Hepatocyte (in vitro differentiated cells): ENCODE measurements around the gene PTPRN2. TPM values are rescaled to one million over a fixed set of nuclear protein-coding genes. Genes with fewer than 3 reads are reported as not detected.

Experiments used
- DNase-seq: peaks from one replicate; pipeline ENCODE4 v3.0.0-alpha.2; 2016; ENCODE audit warnings: low spot score
- H2AFZ ChIP-seq: fragments of 200-600 bp; sonication (generic); 2 replicates; pipeline ENCODE4 v1.6.0; 2016; ENCODE audit warnings: antibody characterized with exemption, mild to moderate bottlenecking
- H3K27ac ChIP-seq: fragments of 200-600 bp; sonication (generic); 2 replicates; pipeline ENCODE4 v1.5.1; 2016; ENCODE audit warnings: mild to moderate bottlenecking
- H3K27me3 ChIP-seq: fragments of 200-600 bp; sonication (generic); 2 replicates; pipeline ENCODE4 v1.6.1; 2016
- H3K36me3 ChIP-seq: fragments of 200-600 bp; sonication (generic); replicated peaks from 2 replicates; pipeline ENCODE4 v1.5.1; 2016; ENCODE audit warnings: low read depth; ENCODE audit not compliant: insufficient read depth
- H3K4me1 ChIP-seq: fragments of 200-600 bp; sonication (generic); 2 replicates; pipeline ENCODE4 v1.5.1; 2016; ENCODE audit warnings: mild to moderate bottlenecking, moderate library complexity; ENCODE audit not compliant: insufficient read depth
- H3K4me2 ChIP-seq: fragments of 200-600 bp; sonication (generic); 2 replicates; pipeline ENCODE4 v1.6.0; 2016
- H3K4me3 ChIP-seq: fragments of 200-600 bp; sonication (generic); 2 replicates; pipeline ENCODE4 v1.5.1; 2016; ENCODE audit warnings: mild to moderate bottlenecking
- H3K79me2 ChIP-seq: fragments of 200-600 bp; sonication (generic); 2 replicates; pipeline ENCODE4 v1.6.0; 2017; ENCODE audit warnings: mild to moderate bottlenecking
- H3K9me2 ChIP-seq: fragments of 200-600 bp; sonication (generic); replicated peaks from 2 replicates; pipeline ENCODE4 v1.6.0; 2017; ENCODE audit warnings: mild to moderate bottlenecking; ENCODE audit not compliant: insufficient read depth
- H3K9me3 ChIP-seq: fragments of 200-600 bp; sonication (generic); 2 replicates; pipeline ENCODE4 v1.5.1; 2016; ENCODE audit warnings: low read depth, mild to moderate bottlenecking
- H4K20me1 ChIP-seq: fragments of 200-600 bp; sonication (generic); 2 replicates; pipeline ENCODE4 v1.6.0; 2016; ENCODE audit warnings: mild to moderate bottlenecking; ENCODE audit not compliant: insufficient read depth, poor library complexity, severe bottlenecking
- EZH2 ChIP-seq: fragments of 200-600 bp; sonication (generic); IDR thresholded peaks from 2 replicates; pipeline ENCODE4 v1.6.1; 2016; ENCODE audit warnings: antibody characterized with exemption, mild to moderate bottlenecking, borderline replicate concordance
- EZH2phosphoT487 ChIP-seq: fragments of 200-600 bp; sonication (generic); IDR thresholded peaks from one replicate; pipeline ENCODE4 v1.6.1; 2018; ENCODE audit warnings: antibody characterized with exemption, mild to moderate bottlenecking, low read depth, moderate library complexity; ENCODE audit not compliant: unreplicated experiment, severe bottlenecking
- WGBS: methylation state at CpG from one replicate; pipeline ENCODE4 v1.1.6; 2016; ENCODE audit warnings: low lambda C conversion rate; ENCODE audit errors: missing lambda C conversion rate; 5-methylcytosine and 5-hydroxymethylcytosine counted together
- polyA plus RNA-seq: library from polyadenylated mRNA; unstranded; fragments of >200 nt; fragmentation: Nextera tagmentation; extraction: Ambion mirVana; gene quantifications from 2 replicates; pipeline ENCODE4 v1.2.1, GENCODE V29; 2016
- total RNA-seq: library from RNA; depleted of rRNA; stranded (reverse); fragments of >200 nt; gene quantifications from 2 replicates; pipeline ENCODE4 v1.2.3, GENCODE V29; 2014
- TF ChIP-seq, protein P1 (sequence below): fragments of 200-600 bp; sonication (generic); IDR thresholded peaks from 2 replicates; pipeline ENCODE4 v1.5.1; 2016; ENCODE audit warnings: antibody characterized with exemption, mild to moderate bottlenecking; ENCODE audit not compliant: poor library complexity

Gene PTPRN2
- total and polyA plus RNA-seq, 2 experiments from 2014 or later = 2.1 to 3.3 TPM

DNA sequence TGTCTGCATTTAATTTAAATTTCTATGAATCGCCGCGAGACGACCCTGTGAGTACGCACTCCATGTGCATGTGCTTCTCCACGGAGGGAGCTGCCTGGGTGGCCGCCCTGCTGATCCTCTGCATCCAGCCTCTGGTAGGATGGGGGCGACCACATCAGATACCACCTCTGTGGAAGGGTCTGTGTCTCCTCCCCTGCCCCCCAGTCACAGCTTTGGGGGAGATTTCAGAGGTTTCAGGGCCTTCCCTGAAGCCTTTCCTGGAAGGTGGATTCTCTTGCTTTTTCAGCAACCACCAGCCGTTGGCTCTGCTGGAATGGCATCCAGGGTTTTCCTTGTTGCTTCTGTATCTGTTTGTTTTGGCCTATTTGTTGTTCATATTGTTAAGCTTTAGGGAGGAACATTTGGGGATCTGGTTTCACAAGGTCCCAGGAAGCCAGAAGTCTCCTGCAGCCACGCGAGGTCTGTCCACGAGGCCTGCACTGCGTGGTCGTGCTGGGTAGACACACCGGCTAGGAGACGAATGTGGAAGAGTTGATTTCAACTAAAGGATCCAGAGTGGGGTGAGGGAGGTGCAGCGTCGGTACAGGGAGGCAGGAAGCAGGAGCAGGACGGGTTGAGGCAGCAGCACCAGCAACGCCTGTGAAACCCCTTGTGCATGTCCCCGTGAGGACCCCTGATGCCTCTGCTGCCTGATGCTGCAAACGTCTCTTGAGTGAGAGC is 329.1 kb downstream of the PTPRN2 start:
- no peaks in the 10 kb centered on the region for H3K9me2 ChIP-seq
- no peaks in the 10 kb centered on the region for H4K20me1 ChIP-seq
- H2AFZ ChIP-seq = no peak overlapping the region
- H3K4me2 ChIP-seq = no peak overlapping the region
- no peaks in the 10 kb centered on the region for H3K27me3 ChIP-seq
- no peak for DNase-seq
- TF ChIP-seq EZH2phosphoT487 (no peak), EZH2 (no peak)
- TF ChIP-seq, protein P1, sequence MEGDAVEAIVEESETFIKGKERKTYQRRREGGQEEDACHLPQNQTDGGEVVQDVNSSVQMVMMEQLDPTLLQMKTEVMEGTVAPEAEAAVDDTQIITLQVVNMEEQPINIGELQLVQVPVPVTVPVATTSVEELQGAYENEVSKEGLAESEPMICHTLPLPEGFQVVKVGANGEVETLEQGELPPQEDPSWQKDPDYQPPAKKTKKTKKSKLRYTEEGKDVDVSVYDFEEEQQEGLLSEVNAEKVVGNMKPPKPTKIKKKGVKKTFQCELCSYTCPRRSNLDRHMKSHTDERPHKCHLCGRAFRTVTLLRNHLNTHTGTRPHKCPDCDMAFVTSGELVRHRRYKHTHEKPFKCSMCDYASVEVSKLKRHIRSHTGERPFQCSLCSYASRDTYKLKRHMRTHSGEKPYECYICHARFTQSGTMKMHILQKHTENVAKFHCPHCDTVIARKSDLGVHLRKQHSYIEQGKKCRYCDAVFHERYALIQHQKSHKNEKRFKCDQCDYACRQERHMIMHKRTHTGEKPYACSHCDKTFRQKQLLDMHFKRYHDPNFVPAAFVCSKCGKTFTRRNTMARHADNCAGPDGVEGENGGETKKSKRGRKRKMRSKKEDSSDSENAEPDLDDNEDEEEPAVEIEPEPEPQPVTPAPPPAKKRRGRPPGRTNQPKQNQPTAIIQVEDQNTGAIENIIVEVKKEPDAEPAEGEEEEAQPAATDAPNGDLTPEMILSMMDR = no peak
- no peaks in the 10 kb centered on the region for H3K36me3 ChIP-seq
- no peaks in the 10 kb centered on the region for H3K79me2 ChIP-seq
- 86% methylated on average over 22 of the region's 22 CpGs for WGBS
- no peaks in the 10 kb centered on the region for H3K4me1 ChIP-seq
- no peaks in the 10 kb centered on the region for H3K9me3 ChIP-seq
- H3K4me3 ChIP-seq = no peak overlapping the region
- no peak overlapping the region for H3K27ac ChIP-seq

DNA sequence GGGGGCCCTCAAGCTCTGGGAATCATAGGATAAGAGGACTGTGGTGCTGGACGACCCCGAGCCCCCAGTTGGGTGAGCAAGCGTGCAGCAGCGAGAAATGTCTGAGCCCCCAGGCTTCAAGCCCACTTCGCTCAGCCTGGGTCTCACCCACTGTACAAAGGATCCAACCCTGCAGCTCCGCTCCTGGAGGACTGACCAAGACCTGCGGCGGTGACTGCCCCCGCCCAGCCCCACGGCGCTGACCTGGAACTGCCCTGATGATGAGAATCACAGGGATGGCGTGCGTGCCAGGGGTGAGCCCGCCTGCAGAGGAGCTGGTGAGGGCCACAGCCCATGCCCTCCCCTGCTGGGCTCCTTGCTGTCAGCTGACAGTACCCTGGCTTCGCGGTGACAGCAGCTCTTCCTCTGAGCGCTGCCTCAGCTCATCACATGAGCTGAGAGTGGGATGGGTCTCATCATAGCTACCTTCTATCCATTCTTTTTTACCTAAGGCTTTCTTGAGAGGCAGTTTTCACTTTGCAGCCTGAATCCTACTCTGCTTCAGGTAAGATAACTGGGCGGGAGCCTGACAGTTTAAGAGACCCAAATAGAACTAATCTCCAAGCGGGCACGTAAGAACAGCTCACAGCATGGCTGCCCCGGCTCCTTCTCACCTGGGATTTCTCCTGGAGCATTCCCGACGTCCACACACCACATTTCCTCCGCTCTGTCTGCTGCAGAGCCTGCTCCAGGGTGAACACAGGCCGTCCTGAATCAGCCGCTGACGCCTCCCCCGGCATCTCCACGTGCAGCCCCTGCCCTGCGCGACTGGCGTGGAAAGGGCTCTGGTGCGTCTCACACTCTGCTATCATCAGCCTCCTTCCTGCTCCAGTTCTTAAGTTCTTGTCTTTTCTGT is 329.9 kb downstream of the PTPRN2 start:
- 90% methylated on average over 32 of the region's 33 CpGs for WGBS
- Histone ChIP-seq H2AFZ (no peak overlapping the region), H3K36me3 (no peaks in the 10 kb centered on the region), H3K79me2 (no peaks in the 10 kb centered on the region), H4K20me1 (no peaks in the 10 kb centered on the region), H3K9me2 (no peaks in the 10 kb centered on the region), H3K4me1 (no peaks in the 10 kb centered on the region), H3K4me3 (no peak overlapping the region), H3K27ac (no peak overlapping the region), H3K27me3 (no peaks in the 10 kb centered on the region), H3K4me2 (no peak overlapping the region), H3K9me3 (no peaks in the 10 kb centered on the region)
- no peak for TF ChIP-seq EZH2
- no peak for TF ChIP-seq EZH2phosphoT487
- TF ChIP-seq, protein P1 = no peak
- DNase-seq = no peak

DNA sequence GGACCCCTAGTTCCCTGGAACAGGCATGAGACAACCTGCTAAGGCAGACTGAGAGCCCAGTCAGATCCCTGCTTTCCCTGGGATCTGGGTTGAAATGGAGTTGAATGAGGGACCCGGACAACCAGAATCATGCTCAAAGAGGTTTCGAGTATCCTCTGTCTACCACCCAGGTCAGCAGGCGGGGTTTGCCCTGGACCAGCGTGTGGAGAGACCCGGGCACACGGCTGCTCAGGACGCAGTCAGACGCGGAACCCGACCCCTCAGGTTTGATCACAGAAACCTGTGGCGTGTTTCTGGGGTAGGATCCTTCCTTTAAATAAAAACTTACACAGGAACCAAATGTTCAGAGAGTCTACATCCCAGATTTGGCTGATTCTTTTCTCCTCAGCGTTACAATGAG is 330.6 kb downstream of the PTPRN2 start:
- no peak overlapping the region for H3K27ac ChIP-seq

More for the DNA sequence above, 330.6 kb downstream of the PTPRN2 start:
- 96% methylated on average over 12 of the region's 12 CpGs for WGBS
- Histone ChIP-seq H4K20me1 (no peaks in the 10 kb centered on the region), H3K9me2 (no peaks in the 10 kb centered on the region), H3K4me3 (no peak overlapping the region), H3K9me3 (no peaks in the 10 kb centered on the region), H3K4me1 (no peaks in the 10 kb centered on the region), H2AFZ (no peak overlapping the region), H3K79me2 (no peaks in the 10 kb centered on the region), H3K4me2 (no peak overlapping the region), H3K27me3 (no peaks in the 10 kb centered on the region), H3K36me3 (no peaks in the 10 kb centered on the region)
- TF ChIP-seq EZH2phosphoT487 = no peak
- no peak for TF ChIP-seq EZH2
- TF ChIP-seq, protein P1 = no peak
- DNase-seq = no peak
